ENCODE measurements around the gene SLC30A1. TPM values are rescaled to one million over a fixed set of nuclear protein-coding genes. Genes with fewer than 3 reads are reported as not detected.

Gene SLC30A1
- total and polyA plus RNA-seq, 2 of the 8 experiments (the other 6 are each of a cell fraction or from before 2014, with no cell fraction given) = 4.5 to 14.0 TPM

GRCh38 chr1:211605034-211605433 lies 26.1 kb upstream of the SLC30A1 start (continued):
- TF ChIP-seq TAF1 (IDR thresholded peaks at IDR 0.05; ENCODE audit: low read depth, low read length) (no peak), ASH2L (IDR thresholded peaks at IDR 0.05; ENCODE audit: low read length) (no peak), NRF1 (IDR thresholded peaks at IDR 0.05; ENCODE audit: low read depth, low read length) (no peak), POLR2A (IDR thresholded peaks at IDR 0.05; ENCODE audit: control extremely low read depth in 1 of 2, low read depth in 2 of 2, low read length in 2 of 2) (no peak), CTBP2 (IDR thresholded peaks at IDR 0.05; ENCODE audit: borderline replicate concordance, insufficient read depth, insufficient read length, low read length) (no peak)
